ENCODE measurements around the gene SRPK3.

SRPK3 gene

GRCh38 chrX:153777261-153778090, 3.4 kb upstream of the SRPK3 start:
- Histone ChIP-seq H3K36me3 (peaks cover 0 to 34% (median 0%) of the 10 kb centered on the region in 3 donors), H3K4me1 (peaks cover 0 to 24% (median 14%) of the 10 kb centered on the region in 4 donors), H3K4me3 (no peak overlapping the region), H3K27me3 (no peaks in the 10 kb centered on the region), H3K9me3 (no peaks in the 10 kb centered on the region), H3K27ac (no peak overlapping the region)
- intact Hi-C loops (cut with DNase I; ENCODE audit: low total_unique reads): no loop called here
- TF ChIP-seq, protein P1, sequence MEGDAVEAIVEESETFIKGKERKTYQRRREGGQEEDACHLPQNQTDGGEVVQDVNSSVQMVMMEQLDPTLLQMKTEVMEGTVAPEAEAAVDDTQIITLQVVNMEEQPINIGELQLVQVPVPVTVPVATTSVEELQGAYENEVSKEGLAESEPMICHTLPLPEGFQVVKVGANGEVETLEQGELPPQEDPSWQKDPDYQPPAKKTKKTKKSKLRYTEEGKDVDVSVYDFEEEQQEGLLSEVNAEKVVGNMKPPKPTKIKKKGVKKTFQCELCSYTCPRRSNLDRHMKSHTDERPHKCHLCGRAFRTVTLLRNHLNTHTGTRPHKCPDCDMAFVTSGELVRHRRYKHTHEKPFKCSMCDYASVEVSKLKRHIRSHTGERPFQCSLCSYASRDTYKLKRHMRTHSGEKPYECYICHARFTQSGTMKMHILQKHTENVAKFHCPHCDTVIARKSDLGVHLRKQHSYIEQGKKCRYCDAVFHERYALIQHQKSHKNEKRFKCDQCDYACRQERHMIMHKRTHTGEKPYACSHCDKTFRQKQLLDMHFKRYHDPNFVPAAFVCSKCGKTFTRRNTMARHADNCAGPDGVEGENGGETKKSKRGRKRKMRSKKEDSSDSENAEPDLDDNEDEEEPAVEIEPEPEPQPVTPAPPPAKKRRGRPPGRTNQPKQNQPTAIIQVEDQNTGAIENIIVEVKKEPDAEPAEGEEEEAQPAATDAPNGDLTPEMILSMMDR (IDR thresholded peaks at IDR 0.05): no peak
- no peak for DNase-seq

- Histone ChIP-seq H3K27me3 (no peaks in the 10 kb centered on the region), H3K9me3 (no peaks in the 10 kb centered on the region), H3K27ac (no peak overlapping the region), H3K4me3 (no peak overlapping the region), H3K4me1 (peaks cover 0 to 24% (median 14%) of the 10 kb centered on the region in 4 donors), H3K36me3 (peaks cover 0 to 27% (median 0%) of the 10 kb centered on the region in 3 donors)
- intact Hi-C loops (cut with DNase I; ENCODE audit: low total_unique reads): no loop called here
- DNase-seq: no peak
- TF ChIP-seq, protein P1 (IDR thresholded peaks at IDR 0.05): no peak
These were observed 2.7 kb upstream of the SRPK3 start for GRCh38 chrX:153778181-153778580.

GRCh38 chrX:153778684-153779101, 2.1 kb upstream of the SRPK3 start:
- peaks cover 0 to 24% (median 14%) of the 10 kb centered on the region in 4 donors for H3K4me1 ChIP-seq
- intact Hi-C loops (cut with DNase I; ENCODE audit: low total_unique reads): no loop called here
- TF ChIP-seq, protein P1 (IDR thresholded peaks at IDR 0.05): no peak
- H3K36me3 ChIP-seq: peaks cover 0 to 22% (median 0%) of the 10 kb centered on the region in 3 donors
- H3K27ac ChIP-seq: no peak overlapping the region
- H3K9me3 ChIP-seq: no peaks in the 10 kb centered on the region
- DNase-seq: no peak
- no peaks in the 10 kb centered on the region for H3K27me3 ChIP-seq
- no peak overlapping the region for H3K4me3 ChIP-seq

DNA sequence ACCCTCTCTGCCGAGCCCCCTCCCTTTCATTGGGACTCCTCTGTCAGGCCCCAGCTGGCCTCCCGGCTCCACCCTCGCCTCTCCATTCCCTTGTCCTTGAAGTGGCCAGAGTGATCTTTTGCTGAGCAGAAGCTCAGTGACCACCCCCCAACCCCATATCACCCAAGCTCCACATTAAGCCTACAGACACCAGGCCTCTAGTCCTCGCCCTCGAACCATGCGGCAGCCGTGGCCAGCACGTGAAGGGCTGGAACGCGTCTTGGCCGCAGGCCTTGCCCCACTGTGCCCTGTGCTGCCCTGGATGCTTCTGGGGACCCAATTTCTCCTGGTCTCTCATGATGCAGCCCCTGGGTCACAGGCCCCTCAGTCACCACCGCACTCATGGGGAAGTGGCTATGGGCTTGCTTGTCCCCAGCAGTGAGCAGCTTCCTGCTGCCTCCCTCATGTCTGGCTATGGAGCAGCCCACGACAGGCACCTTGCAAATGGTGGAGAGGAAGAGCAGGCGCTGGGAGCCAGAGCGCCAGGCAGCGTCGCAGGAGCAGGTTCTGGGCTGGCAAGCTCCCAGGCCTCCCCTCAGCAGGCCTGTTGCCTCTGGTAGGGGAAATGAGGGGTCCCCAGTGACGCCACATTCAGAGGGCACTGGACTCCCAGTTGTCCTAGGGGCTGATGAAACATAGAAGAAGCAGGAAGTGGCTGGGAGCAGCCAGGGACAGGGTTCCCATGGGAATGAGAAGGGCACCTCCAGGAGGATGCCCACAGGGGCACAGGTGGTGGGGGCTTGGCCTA, 757 bp upstream of the SRPK3 start:
- H3K27ac ChIP-seq: peak overlapping the region; percentile 78 to 81
- H3K27me3 ChIP-seq: no peaks in the 10 kb centered on the region
- H3K4me1 ChIP-seq: peaks cover 0 to 24% (median 14%) of the 10 kb centered on the region in 4 donors
- no peaks in the 10 kb centered on the region for H3K9me3 ChIP-seq
- H3K4me3 ChIP-seq: peak overlapping the region; percentile 36 to 43
- DNase-seq: no peak
- peaks cover 0 to 18% (median 5%) of the 10 kb centered on the region in 3 donors for H3K36me3 ChIP-seq
- TF ChIP-seq, protein P1 (IDR thresholded peaks at IDR 0.05): no peak
- intact Hi-C loops (cut with DNase I; ENCODE audit: low total_unique reads): no loop called here

GRCh38 chrX:153781428-153782047, 697 bp downstream of the SRPK3 start:
- Histone ChIP-seq H3K9me3 (no peaks in the 10 kb centered on the region), H3K27me3 (no peaks in the 10 kb centered on the region), H3K4me3 (peak overlapping the region; percentile 36 to 43), H3K27ac (peak overlapping the region; percentile 78 to 81), H3K4me1 (peaks cover 0 to 24% (median 14%) of the 10 kb centered on the region in 4 donors), H3K36me3 (peaks cover 0 to 24% (median 18%) of the 10 kb centered on the region in 3 donors)
- TF ChIP-seq, protein P1 (IDR thresholded peaks at IDR 0.05): no peak
- intact Hi-C loops (cut with DNase I; ENCODE audit: low total_unique reads): no loop called here
- DNase-seq: no peak

Data from tibial artery (tissue), 4 donors.